GM19240 (cell line): ENCODE measurements around the gene MED8.

Experiments used
- DNase-seq: peaks from one replicate; pipeline ENCODE4 v3.0.0; 2011; ENCODE audit warnings: low spot score; ENCODE audit not compliant: insufficient read length

MED8 gene

GRCh38 chr1:43389326-43390313 is at the start of gene MED8, which contains the start of gene SZT2:
MED8 (minus strand) TSS chr1:43389800; CDS start chr1:43389764, 36 bp downstream.
SZT2 (plus strand) TSS chr1:43389899; CDS start chr1:43389969, 70 bp downstream.
- DNase-seq = peak; percentile 88

DNA sequence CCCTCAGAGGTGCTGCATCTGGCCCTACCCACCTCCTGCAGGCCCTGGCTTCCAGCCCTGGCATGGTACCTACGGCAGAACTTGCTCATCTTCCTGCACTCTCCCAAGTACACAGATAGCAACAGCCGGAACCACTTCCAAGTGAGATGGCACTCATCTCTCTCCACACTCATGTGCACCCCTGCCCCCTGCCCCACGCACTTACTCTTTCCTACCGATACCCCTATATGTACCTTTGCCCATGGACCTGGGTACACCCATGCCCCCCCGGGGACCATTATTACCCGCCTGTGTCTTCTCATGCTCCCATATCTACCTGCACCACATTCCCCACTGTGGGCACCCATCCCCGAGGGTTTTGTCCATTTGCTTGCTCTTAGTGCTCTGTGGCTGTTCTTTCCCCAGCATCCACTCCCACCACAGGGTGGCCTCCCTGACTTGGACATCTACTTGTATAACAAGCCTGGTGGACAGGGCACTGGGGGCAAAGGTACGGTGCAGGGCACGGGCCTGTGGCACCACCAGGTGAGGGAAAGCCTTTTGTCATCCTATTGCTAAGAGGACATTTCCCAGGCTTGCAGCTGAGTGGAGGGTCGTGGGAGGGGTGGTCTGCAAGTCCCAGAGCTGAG is 49.5 kb upstream of the MED8 start:
- DNase-seq = no peak

DNA sequence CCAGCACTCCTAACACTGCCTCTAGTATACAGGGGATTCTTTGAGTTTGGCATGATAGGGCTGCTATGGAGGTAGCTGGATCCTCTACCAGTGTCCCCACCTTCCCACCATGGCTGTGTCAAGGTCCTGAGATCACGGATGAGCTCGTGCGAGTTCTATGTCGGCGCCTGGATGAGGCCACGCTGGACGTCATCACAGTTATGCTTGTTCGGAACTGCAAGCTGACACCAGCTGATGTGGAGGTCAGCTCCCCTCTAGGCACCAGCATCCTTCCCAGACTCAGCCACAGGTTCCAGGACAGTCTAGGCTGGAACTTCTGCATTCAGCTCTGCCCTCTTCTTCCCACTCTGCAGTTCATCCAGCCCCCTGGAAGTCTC is 49.0 kb upstream of the MED8 start:
- DNase-seq = no peak

- no peak for DNase-seq
Measured at GRCh38 chr1:43438006-43438405, 48.4 kb upstream of the MED8 start.

GRCh38 chr1:43437031-43437973 is 47.7 kb upstream of the MED8 start:
- DNase-seq = no peak

DNA sequence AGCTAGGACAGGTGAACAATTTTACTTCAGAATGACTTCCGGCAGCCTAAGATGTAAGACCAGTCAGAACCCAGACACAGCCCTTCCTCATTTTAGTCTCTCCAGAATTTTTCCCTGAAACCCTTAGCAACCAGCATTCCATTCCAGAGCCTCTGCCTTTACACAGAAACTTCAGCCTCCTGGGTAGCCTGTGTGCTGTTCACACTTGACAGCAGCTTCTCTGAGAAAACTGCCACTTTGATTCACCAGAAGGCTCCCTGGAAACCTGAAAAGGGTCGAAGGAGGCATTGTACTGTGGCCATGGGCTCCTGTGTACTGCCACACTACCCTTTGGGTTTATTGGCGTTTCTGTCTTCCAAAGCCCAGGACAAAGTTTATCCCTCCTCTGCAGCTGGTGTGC is 46.8 kb upstream of the MED8 start:
- no peak for DNase-seq

GRCh38 chr1:43435146-43436145 is 45.8 kb upstream of the MED8 start:
- no peak for DNase-seq

- no peak for DNase-seq
Measured at GRCh38 chr1:43434256-43434655, 44.7 kb upstream of the MED8 start.

DNA sequence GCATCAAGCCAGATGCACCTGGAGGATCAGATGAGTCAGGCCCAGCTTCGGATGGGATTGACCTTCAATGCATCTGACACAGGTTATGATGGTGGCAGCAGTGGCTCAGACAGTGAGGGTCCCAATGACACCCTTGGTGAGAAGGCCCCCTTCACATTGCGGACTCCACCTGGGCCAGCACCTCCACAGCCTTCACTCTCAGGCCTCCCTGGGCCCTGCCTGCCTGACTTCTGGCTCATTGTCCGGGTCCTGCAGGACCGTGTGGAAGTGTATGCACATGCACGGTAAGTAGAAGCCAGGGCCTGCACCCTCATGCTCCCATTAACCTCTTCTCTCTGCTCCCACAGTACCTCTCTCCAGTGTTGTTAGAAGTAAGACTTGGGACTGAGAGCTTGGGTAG is 43.3 kb upstream of the MED8 start:
- no peak for DNase-seq

- DNase-seq = no peak
Measured at GRCh38 chr1:43432171-43432860, 42.7 kb upstream of the MED8 start.

- DNase-seq = no peak
Measured at GRCh38 chr1:43431676-43432075, 42.1 kb upstream of the MED8 start.

DNA sequence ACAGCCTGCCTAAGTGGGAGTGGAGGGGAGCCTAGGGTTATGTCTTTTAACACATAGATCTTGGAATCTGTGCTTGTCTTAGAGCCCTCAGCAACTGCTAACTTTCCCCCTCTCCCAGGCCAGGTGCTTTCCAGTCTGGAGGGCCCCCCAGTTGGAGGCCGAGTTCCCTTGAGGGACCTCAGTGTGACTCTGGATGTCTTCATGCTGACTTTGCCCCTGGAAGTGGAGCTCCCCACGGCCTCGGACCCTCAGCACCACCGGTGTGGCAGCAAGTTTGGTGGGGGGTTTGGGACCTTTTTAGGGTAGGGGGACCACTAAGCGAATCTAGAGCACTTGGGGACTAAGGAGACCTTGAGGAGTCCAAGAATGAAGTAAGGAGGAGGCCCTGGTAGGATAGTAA is 41.2 kb upstream of the MED8 start:
- no peak for DNase-seq

- no peak for DNase-seq
Measured at GRCh38 chr1:43427941-43428340, 38.3 kb upstream of the MED8 start.

DNA sequence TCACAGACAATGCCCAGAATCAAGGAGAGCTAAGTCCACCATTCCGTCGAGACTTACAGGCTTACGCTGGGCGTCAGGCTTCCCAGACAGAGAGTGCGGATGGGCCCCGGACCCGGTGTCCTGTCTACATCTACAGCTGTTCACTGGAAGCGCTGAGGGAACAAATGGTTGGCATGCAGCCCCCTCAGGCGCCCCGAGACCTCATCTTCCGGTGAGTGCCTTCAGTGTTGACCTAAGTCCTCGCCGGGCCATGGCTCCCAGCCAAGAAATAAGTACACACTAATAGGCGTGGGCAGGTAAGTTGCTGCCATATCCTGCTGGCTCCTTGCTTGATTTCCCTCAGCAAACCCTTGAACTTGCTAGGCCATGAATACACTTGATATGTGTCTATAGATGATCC is 37.9 kb upstream of the MED8 start:
- DNase-seq = no peak

GRCh38 chr1:43426221-43426620 is 36.6 kb upstream of the MED8 start:
- no peak for DNase-seq

GRCh38 chr1:43425045-43425444 is 35.4 kb upstream of the MED8 start:
- no peak for DNase-seq

GRCh38 chr1:43423672-43424550 is 34.3 kb upstream of the MED8 start:
- no peak for DNase-seq

DNA sequence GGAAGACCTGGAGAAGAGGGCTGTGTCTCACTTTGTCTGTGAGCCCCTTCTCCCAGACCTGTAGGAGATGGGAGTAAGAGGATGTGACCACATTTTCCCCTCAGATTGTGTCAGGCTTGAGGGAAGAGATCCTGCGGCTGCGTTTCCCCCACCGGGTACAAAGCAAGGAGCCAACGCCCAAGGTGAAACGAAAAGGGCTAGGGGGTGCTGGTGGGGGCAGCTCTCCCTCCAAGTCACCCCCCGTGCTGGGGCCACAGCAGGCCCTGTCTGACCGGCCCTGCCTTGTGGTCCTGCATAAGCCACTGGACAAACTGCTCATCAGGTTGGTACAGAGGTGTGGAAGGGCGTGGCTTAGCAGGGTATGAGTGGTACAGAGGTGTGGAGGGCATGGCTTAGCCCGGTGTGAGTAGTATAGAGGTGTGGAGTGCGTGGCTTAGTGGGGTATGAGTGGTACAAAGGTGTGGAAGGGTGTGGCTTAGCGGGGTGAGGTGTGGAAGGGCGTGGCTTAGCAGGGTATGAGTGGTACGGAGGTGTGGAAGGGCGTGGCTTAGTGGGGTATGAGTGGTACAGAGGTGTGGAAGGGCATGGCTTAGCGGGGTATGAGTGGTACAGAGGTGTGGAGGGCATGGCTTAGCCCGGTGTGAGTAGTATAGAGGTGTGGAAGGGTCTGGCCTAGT is 33.5 kb upstream of the MED8 start:
- DNase-seq = no peak
